ENCODE measurements around the gene VKORC1.

The VKORC1 gene

GRCh38 chr16:31099860-31100638, 5.5 kb upstream of the VKORC1 start:
- Histone ChIP-seq H3K36me3 (ENCODE audit: low read depth) (no peaks in the 10 kb centered on the region), H3K9me3 (ENCODE audit: severe bottlenecking) (no peaks in the 10 kb centered on the region), H3K27ac (ENCODE audit: poor library complexity, severe bottlenecking) (no peak overlapping the region), H3K27me3 (ENCODE audit: insufficient read depth, poor library complexity, severe bottlenecking) (no peaks in the 10 kb centered on the region), H3K4me1 (ENCODE audit: insufficient read depth, poor library complexity, severe bottlenecking) (no peaks in the 10 kb centered on the region), H3K4me3 (ENCODE audit: severe bottlenecking) (no peak overlapping the region)
- DNase-seq (ENCODE audit: low spot score): no peak
- no peak; the same call in 2 of the 3 replicates for ATAC-seq (ENCODE audit: low read depth)
- TF ChIP-seq CTCF (IDR thresholded peaks at IDR 0.05; ENCODE audit: poor library complexity, severe bottlenecking): no peak

- Histone ChIP-seq H3K27me3 (ENCODE audit: insufficient read depth, poor library complexity, severe bottlenecking) (no peaks in the 10 kb centered on the region), H3K4me1 (ENCODE audit: insufficient read depth, poor library complexity, severe bottlenecking) (no peaks in the 10 kb centered on the region), H3K36me3 (ENCODE audit: low read depth) (peaks cover 29% of the 10 kb centered on the region), H3K27ac (ENCODE audit: poor library complexity, severe bottlenecking) (peak overlapping the region; percentile 81), H3K9me3 (ENCODE audit: severe bottlenecking) (no peaks in the 10 kb centered on the region), H3K4me3 (ENCODE audit: severe bottlenecking) (peak overlapping the region; percentile 66)
- no peak; the same call in 2 of the 3 replicates for ATAC-seq (ENCODE audit: low read depth)
- peak; percentile 49 for DNase-seq (ENCODE audit: low spot score)
- TF ChIP-seq CTCF (IDR thresholded peaks at IDR 0.05; ENCODE audit: poor library complexity, severe bottlenecking): no peak
Measured at GRCh38 chr16:31094088-31094423, 541 bp downstream of the VKORC1 start.

GRCh38 chr16:31093132-31093703, 1.4 kb downstream of the VKORC1 start:
- peak; percentile 61 for DNase-seq (ENCODE audit: low spot score)
- Histone ChIP-seq H3K9me3 (ENCODE audit: severe bottlenecking) (no peaks in the 10 kb centered on the region), H3K4me1 (ENCODE audit: insufficient read depth, poor library complexity, severe bottlenecking) (no peaks in the 10 kb centered on the region), H3K4me3 (ENCODE audit: severe bottlenecking) (peak overlapping the region; percentile 66), H3K27ac (ENCODE audit: poor library complexity, severe bottlenecking) (peak overlapping the region; percentile 81), H3K36me3 (ENCODE audit: low read depth) (peaks cover 32% of the 10 kb centered on the region), H3K27me3 (ENCODE audit: insufficient read depth, poor library complexity, severe bottlenecking) (no peaks in the 10 kb centered on the region)
- ATAC-seq (ENCODE audit: low read depth): peak; percentile 26
- no peak for TF ChIP-seq CTCF (IDR thresholded peaks at IDR 0.05; ENCODE audit: poor library complexity, severe bottlenecking)

- H3K27me3 ChIP-seq (ENCODE audit: insufficient read depth, poor library complexity, severe bottlenecking): no peaks in the 10 kb centered on the region
- H3K4me1 ChIP-seq (ENCODE audit: insufficient read depth, poor library complexity, severe bottlenecking): no peaks in the 10 kb centered on the region
- no peak overlapping the region for H3K27ac ChIP-seq (ENCODE audit: poor library complexity, severe bottlenecking)
- ATAC-seq (ENCODE audit: low read depth): no peak
- H3K9me3 ChIP-seq (ENCODE audit: severe bottlenecking): no peaks in the 10 kb centered on the region
- H3K4me3 ChIP-seq (ENCODE audit: severe bottlenecking): no peak overlapping the region
- DNase-seq (ENCODE audit: low spot score): no peak
- H3K36me3 ChIP-seq (ENCODE audit: low read depth): peaks cover 32% of the 10 kb centered on the region
- TF ChIP-seq CTCF (IDR thresholded peaks at IDR 0.05; ENCODE audit: poor library complexity, severe bottlenecking): no peak
Measured at GRCh38 chr16:31092330-31092729, 2.3 kb downstream of the VKORC1 start.

GRCh38 chr16:31090540-31090939, 4.1 kb downstream of the VKORC1 start:
- H3K4me1 ChIP-seq (ENCODE audit: insufficient read depth, poor library complexity, severe bottlenecking): no peaks in the 10 kb centered on the region
- H3K36me3 ChIP-seq (ENCODE audit: low read depth): peaks cover 32% of the 10 kb centered on the region
- no peak overlapping the region for H3K4me3 ChIP-seq (ENCODE audit: severe bottlenecking)
- no peak for TF ChIP-seq CTCF (IDR thresholded peaks at IDR 0.05; ENCODE audit: poor library complexity, severe bottlenecking)
- no peak overlapping the region for H3K27ac ChIP-seq (ENCODE audit: poor library complexity, severe bottlenecking)
- H3K9me3 ChIP-seq (ENCODE audit: severe bottlenecking): no peaks in the 10 kb centered on the region
- DNase-seq (ENCODE audit: low spot score) (no peak), ATAC-seq (ENCODE audit: low read depth) (no peak)
- no peaks in the 10 kb centered on the region for H3K27me3 ChIP-seq (ENCODE audit: insufficient read depth, poor library complexity, severe bottlenecking)
